GM15510 (cell line): ENCODE results near the gene ZFP62.

ENCODE experiments used
- POLR2A ChIP-seq: IDR thresholded peaks from 3 replicates; pipeline ENCODE4 v1.6.1; 2011; ENCODE audit warnings: borderline replicate concordance; ENCODE audit not compliant: insufficient read length; ENCODE audit errors: extremely low read depth

The ZFP62 gene

GRCh38 chr5:180807654-180808414 lies 53.2 kb downstream of the ZFP62 start:
- TF ChIP-seq POLR2A: no peak

GRCh38 chr5:180807046-180807445 lies 54.0 kb downstream of the ZFP62 start:
- no peak for TF ChIP-seq POLR2A

- no peak for TF ChIP-seq POLR2A
Measured at GRCh38 chr5:180806351-180807011, 54.6 kb downstream of the ZFP62 start.

- TF ChIP-seq POLR2A: no peak
Measured at GRCh38 chr5:180804129-180804618, 56.9 kb downstream of the ZFP62 start.

GRCh38 chr5:180803181-180804128 lies 57.6 kb downstream of the ZFP62 start:
- TF ChIP-seq POLR2A: peak; percentile 59

- TF ChIP-seq POLR2A: peak; percentile 77
Measured at GRCh38 chr5:180802325-180803180, 58.5 kb downstream of the ZFP62 start, which contains the start of gene MGAT1. MGAT1 (minus strand) TSS chr5:180802806; CDS start chr5:180792971, 9,835 bp downstream.

GRCh38 chr5:180801596-180802324 lies 59.3 kb downstream of the ZFP62 start:
- no peak for TF ChIP-seq POLR2A

GRCh38 chr5:180799902-180800801 lies 60.9 kb downstream of the ZFP62 start:
- TF ChIP-seq POLR2A: no peak

- TF ChIP-seq POLR2A: no peak
Measured at GRCh38 chr5:180799194-180799593, 61.9 kb downstream of the ZFP62 start.

- no peak for TF ChIP-seq POLR2A
Measured at GRCh38 chr5:180798193-180798592, 62.9 kb downstream of the ZFP62 start.
